ENCODE results near the gene RETREG1.

Gene RETREG1

DNA sequence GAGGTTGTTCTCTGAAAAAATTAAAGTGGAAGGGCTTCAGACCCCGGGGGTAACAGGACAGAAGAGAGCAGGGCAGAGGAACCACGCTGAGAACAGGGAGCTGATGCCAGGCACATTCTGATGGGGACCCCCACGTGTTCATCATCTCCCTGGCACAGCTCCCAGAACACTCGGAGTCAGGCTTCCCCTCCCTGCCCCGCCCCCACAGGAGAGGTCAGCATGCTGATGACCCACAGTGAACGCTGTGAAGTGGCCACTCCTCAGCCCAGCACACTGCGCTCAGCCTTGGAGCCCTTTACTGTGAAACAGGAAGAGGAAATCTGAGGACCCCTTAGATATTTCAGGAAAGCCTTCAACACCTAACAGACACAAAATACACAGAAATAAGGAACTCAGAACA lies 16.4 kb downstream of the RETREG1 start:
- no peak for ATAC-seq (ENCODE audit: insufficient read depth, low read depth)
- Histone ChIP-seq H3K4me3 (ENCODE audit: low read depth in 1 of 2, low read length in 2 of 2) (no peak overlapping the region), H4K20me1 (ENCODE audit: insufficient read depth, low read length) (no peaks in the 10 kb centered on the region), H2AFZ (ENCODE audit: low read depth, low read length) (no peak overlapping the region), H3K9me3 (ENCODE audit: insufficient read depth, low read length, severe bottlenecking) (no peaks in the 10 kb centered on the region), H3K79me2 (ENCODE audit: insufficient read depth, low read length) (no peaks in the 10 kb centered on the region), H3K4me2 (ENCODE audit: insufficient read depth, low read length) (no peak overlapping the region), H3K9ac (ENCODE audit: low read depth, low read length) (no peak overlapping the region), H3K27ac (ENCODE audit: low read length) (no peak overlapping the region), H3K27me3 (ENCODE audit: insufficient read depth, low read length, poor library complexity) (no peaks in the 10 kb centered on the region), H3K4me1 (ENCODE audit: insufficient read depth, low read length) (no peaks in the 10 kb centered on the region), H3K36me3 (ENCODE audit: insufficient read depth, low read length) (no peaks in the 10 kb centered on the region)
- TF ChIP-seq, protein P1, sequence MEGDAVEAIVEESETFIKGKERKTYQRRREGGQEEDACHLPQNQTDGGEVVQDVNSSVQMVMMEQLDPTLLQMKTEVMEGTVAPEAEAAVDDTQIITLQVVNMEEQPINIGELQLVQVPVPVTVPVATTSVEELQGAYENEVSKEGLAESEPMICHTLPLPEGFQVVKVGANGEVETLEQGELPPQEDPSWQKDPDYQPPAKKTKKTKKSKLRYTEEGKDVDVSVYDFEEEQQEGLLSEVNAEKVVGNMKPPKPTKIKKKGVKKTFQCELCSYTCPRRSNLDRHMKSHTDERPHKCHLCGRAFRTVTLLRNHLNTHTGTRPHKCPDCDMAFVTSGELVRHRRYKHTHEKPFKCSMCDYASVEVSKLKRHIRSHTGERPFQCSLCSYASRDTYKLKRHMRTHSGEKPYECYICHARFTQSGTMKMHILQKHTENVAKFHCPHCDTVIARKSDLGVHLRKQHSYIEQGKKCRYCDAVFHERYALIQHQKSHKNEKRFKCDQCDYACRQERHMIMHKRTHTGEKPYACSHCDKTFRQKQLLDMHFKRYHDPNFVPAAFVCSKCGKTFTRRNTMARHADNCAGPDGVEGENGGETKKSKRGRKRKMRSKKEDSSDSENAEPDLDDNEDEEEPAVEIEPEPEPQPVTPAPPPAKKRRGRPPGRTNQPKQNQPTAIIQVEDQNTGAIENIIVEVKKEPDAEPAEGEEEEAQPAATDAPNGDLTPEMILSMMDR (IDR thresholded peaks at IDR 0.05; ENCODE audit: borderline replicate concordance, extremely low read depth, low read length, poor library complexity, severe bottlenecking): no peak
- no peak for TF ChIP-seq EZH2 (IDR thresholded peaks at IDR 0.05; ENCODE audit: borderline replicate concordance, low read depth, low read length, severe bottlenecking)
- DNase-seq: no peak

DNA sequence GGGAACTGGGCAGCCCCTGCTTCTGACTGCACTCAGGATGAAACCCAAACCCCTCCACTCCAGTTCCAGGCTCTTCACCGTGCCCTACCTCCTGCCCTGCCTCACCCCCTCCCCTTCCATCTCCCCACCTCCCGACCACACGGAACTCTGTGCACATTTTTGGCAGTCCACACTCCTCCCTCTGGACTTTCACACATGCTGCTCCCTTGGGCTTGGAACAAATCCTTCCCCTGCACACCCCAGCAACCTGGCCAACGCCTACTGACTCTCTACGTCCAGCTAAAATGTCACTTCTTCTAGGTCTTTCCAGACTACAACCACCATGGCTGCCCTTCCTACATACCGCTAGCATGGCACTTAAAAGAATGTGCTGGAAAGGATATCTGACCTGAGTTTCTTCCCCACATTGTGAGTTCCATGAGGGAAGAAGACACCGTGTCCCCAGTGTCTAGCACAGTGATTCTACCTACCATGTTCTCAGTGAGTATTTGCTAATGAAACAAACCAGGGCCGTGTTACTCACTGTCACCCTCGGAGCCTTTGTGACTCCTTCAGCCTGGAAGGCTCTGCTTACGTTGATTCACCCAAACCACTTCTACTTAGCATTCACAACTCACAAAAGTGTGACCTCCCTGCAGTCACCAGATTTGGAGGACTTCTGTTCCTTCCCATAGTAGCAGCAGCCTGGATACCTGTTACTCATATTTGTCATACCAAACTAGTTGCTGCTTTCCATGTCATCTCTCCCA lies 18.7 kb downstream of the RETREG1 start:
- Histone ChIP-seq H3K27me3 (ENCODE audit: insufficient read depth, low read length, poor library complexity) (no peaks in the 10 kb centered on the region), H3K4me2 (ENCODE audit: insufficient read depth, low read length) (no peak overlapping the region), H3K27ac (ENCODE audit: low read length) (no peak overlapping the region), H3K4me3 (ENCODE audit: low read depth in 1 of 2, low read length in 2 of 2) (no peak overlapping the region), H4K20me1 (ENCODE audit: insufficient read depth, low read length) (no peaks in the 10 kb centered on the region), H3K9me3 (ENCODE audit: insufficient read depth, low read length, severe bottlenecking) (no peaks in the 10 kb centered on the region), H3K79me2 (ENCODE audit: insufficient read depth, low read length) (no peaks in the 10 kb centered on the region), H2AFZ (ENCODE audit: low read depth, low read length) (no peak overlapping the region), H3K36me3 (ENCODE audit: insufficient read depth, low read length) (no peaks in the 10 kb centered on the region), H3K4me1 (ENCODE audit: insufficient read depth, low read length) (no peaks in the 10 kb centered on the region), H3K9ac (ENCODE audit: low read depth, low read length) (no peak overlapping the region)
- no peak for ATAC-seq (ENCODE audit: insufficient read depth, low read depth)
- TF ChIP-seq EZH2 (IDR thresholded peaks at IDR 0.05; ENCODE audit: borderline replicate concordance, low read depth, low read length, severe bottlenecking): no peak
- TF ChIP-seq, protein P1 (IDR thresholded peaks at IDR 0.05; ENCODE audit: borderline replicate concordance, extremely low read depth, low read length, poor library complexity, severe bottlenecking): no peak
- no peak for DNase-seq

DNA sequence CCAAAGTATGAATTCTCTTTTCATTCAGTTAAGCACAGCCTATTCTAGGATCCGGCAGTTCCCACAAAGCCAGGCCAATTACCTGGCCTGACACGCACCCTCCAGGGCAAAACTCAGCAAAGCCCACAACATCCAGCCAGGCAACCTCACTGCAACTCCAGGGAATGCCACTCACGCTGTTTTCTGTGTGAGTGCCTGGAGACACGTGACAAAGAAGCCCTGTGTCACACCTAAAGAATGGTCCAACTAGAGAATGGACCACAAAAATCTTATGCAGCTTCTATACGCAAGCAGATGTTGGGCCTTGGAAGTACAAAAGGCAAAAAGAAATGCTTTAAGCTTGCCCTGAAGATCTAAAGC lies 20.2 kb downstream of the RETREG1 start:
- no peak overlapping the region for H3K27ac ChIP-seq (ENCODE audit: low read length)
- no peaks in the 10 kb centered on the region for H3K4me1 ChIP-seq (ENCODE audit: insufficient read depth, low read length)
- no peak overlapping the region for H3K9ac ChIP-seq (ENCODE audit: low read depth, low read length)
- no peaks in the 10 kb centered on the region for H3K79me2 ChIP-seq (ENCODE audit: insufficient read depth, low read length)
- DNase-seq (no peak), ATAC-seq (ENCODE audit: insufficient read depth, low read depth) (no peak)
- TF ChIP-seq, protein P1 (IDR thresholded peaks at IDR 0.05; ENCODE audit: borderline replicate concordance, extremely low read depth, low read length, poor library complexity, severe bottlenecking): no peak
- no peak for TF ChIP-seq EZH2 (IDR thresholded peaks at IDR 0.05; ENCODE audit: borderline replicate concordance, low read depth, low read length, severe bottlenecking)
- H3K4me3 ChIP-seq (ENCODE audit: low read depth in 1 of 2, low read length in 2 of 2): no peak overlapping the region
- no peaks in the 10 kb centered on the region for H4K20me1 ChIP-seq (ENCODE audit: insufficient read depth, low read length)
- H2AFZ ChIP-seq (ENCODE audit: low read depth, low read length): no peak overlapping the region
- no peaks in the 10 kb centered on the region for H3K9me3 ChIP-seq (ENCODE audit: insufficient read depth, low read length, severe bottlenecking)
- no peak overlapping the region for H3K4me2 ChIP-seq (ENCODE audit: insufficient read depth, low read length)
- H3K27me3 ChIP-seq (ENCODE audit: insufficient read depth, low read length, poor library complexity): no peaks in the 10 kb centered on the region
- no peaks in the 10 kb centered on the region for H3K36me3 ChIP-seq (ENCODE audit: insufficient read depth, low read length)
